OCI-LY1 (cell line): ENCODE results near the gene PRSS21.

Source experiments
- EZH2 ChIP-seq: fragments of 200-600 bp; sonication (generic), shearing (Covaris generic); IDR thresholded peaks from 2 replicates; pipeline ENCODE4 v1.8.0; 2017; ENCODE audit warnings: borderline replicate concordance, mixed run types, mild to moderate bottlenecking, antibody characterized with exemption, low read length, moderate library complexity, mixed read lengths
- TF ChIP-seq, protein P1 (sequence below): fragments of 200-600 bp; sonication (generic), shearing (Covaris generic); IDR thresholded peaks from 2 replicates; pipeline ENCODE4 v1.5.1; 2017; ENCODE audit warnings: mild to moderate bottlenecking, antibody characterized with exemption, low read length, moderate library complexity, mixed read lengths

GRCh38 chr16:2769675-2770056 lies 47.4 kb upstream of the PRSS21 start:
- TF ChIP-seq, protein P1, sequence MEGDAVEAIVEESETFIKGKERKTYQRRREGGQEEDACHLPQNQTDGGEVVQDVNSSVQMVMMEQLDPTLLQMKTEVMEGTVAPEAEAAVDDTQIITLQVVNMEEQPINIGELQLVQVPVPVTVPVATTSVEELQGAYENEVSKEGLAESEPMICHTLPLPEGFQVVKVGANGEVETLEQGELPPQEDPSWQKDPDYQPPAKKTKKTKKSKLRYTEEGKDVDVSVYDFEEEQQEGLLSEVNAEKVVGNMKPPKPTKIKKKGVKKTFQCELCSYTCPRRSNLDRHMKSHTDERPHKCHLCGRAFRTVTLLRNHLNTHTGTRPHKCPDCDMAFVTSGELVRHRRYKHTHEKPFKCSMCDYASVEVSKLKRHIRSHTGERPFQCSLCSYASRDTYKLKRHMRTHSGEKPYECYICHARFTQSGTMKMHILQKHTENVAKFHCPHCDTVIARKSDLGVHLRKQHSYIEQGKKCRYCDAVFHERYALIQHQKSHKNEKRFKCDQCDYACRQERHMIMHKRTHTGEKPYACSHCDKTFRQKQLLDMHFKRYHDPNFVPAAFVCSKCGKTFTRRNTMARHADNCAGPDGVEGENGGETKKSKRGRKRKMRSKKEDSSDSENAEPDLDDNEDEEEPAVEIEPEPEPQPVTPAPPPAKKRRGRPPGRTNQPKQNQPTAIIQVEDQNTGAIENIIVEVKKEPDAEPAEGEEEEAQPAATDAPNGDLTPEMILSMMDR: no peak
- TF ChIP-seq EZH2: no peak
